ENCODE data around the gene RNF144B. TPM values are rescaled to one million over a fixed set of nuclear protein-coding genes. Genes with fewer than 3 reads are reported as not detected.

Gene RNF144B
- total RNA-seq, 1 donor from 2014 or later: 14.1 TPM

DNA sequence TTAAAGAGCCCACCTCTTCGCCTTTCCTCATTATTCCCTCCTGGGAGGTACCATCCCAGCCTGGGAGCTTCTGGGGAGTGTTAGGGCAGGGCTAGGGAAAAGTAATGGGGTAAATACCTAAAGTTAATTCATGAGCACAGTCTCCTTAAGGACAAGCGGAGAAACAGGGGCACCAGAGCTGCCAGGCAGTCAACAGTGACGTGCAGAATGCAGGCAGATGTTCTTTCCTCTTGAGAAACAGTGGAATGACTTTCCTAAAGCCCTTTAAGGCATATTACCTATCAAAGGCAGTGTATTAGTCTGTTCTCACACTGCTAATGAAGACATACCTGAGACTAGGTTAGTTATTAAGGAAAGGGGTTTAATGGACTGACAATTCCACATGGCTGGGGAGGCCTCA is 76.3 kb downstream of the RNF144B start:
- Histone ChIP-seq H3K4me3 (no peak overlapping the region), H3K27ac (replicated peaks) (no peak overlapping the region), H3K9me3 (replicated peaks) (peaks cover 6% of the 10 kb centered on the region), H3K4me1 (peaks cover 6% of the 10 kb centered on the region), H3K36me3 (peaks cover 66% of the 10 kb centered on the region), H3K27me3 (ENCODE audit: low read depth) (no peaks in the 10 kb centered on the region)
- no peak for DNase-seq
- TF ChIP-seq, protein P1, sequence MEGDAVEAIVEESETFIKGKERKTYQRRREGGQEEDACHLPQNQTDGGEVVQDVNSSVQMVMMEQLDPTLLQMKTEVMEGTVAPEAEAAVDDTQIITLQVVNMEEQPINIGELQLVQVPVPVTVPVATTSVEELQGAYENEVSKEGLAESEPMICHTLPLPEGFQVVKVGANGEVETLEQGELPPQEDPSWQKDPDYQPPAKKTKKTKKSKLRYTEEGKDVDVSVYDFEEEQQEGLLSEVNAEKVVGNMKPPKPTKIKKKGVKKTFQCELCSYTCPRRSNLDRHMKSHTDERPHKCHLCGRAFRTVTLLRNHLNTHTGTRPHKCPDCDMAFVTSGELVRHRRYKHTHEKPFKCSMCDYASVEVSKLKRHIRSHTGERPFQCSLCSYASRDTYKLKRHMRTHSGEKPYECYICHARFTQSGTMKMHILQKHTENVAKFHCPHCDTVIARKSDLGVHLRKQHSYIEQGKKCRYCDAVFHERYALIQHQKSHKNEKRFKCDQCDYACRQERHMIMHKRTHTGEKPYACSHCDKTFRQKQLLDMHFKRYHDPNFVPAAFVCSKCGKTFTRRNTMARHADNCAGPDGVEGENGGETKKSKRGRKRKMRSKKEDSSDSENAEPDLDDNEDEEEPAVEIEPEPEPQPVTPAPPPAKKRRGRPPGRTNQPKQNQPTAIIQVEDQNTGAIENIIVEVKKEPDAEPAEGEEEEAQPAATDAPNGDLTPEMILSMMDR (IDR thresholded peaks at IDR 0.05; ENCODE audit: borderline replicate concordance): no peak
- intact Hi-C loops (cut with micrococcal nuclease): no loop called here

DNA sequence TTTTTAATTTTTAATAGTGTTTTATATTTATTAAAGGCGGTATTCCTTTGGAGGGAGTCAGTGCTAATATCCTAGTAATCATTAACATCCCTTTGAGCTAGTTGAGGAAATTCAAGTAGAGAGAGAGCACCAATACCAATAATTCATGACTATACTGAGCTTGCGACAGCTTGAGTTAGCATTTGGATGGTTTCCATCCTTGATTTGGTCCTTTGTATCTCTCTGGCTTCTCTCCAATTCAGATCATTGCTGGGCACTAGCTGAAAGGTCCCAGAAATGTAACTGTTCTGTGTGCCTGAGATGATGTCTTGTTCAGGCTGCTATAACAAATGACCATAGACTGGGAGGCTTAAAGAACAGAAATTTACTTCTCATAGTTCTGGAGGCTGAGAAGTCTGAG is 77.0 kb downstream of the RNF144B start:
- Histone ChIP-seq H3K4me1 (peaks cover 6% of the 10 kb centered on the region), H3K9me3 (replicated peaks) (peaks cover 6% of the 10 kb centered on the region), H3K27ac (replicated peaks) (no peak overlapping the region), H3K27me3 (ENCODE audit: low read depth) (no peaks in the 10 kb centered on the region), H3K36me3 (peaks cover 66% of the 10 kb centered on the region), H3K4me3 (no peak overlapping the region)
- no peak for DNase-seq
- TF ChIP-seq, protein P1 (IDR thresholded peaks at IDR 0.05; ENCODE audit: borderline replicate concordance): no peak
- intact Hi-C loops (cut with micrococcal nuclease): no loop called here

DNA sequence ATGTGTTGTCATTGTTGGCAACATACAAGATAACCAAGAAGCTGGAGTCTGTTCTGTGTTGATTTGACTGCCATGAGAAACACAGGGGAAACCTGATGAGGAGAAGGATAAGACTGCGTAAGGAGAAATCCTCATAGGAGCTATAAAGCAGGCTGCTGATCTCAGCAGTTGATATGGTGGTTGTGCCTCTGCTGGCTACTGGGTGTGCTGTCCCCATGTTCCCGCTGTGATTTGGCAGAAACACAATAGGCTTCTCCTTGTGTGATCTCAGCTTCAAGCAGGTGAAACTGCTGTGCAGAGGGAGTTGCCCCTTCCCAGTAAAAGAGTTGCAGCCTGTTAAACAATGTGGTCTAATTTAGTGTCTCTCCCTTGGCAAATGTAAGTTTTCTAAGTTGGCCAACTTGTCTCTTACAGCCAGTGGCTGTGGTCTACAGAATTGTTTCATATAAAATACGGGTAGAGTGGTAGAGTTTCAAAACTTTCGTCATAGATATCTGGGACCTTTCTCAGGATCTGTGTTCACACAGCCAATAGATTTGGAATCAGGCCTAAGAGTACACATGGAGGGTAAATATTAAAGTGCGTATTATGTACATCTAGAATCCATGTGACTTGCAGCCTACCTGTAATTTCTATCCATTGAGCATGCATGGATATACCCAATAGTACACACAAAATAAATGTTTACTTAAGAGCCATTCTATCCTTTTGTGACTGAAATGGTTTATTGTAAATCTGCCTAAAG is 78.4 kb downstream of the RNF144B start:
- Histone ChIP-seq H3K27ac (replicated peaks) (no peak overlapping the region), H3K27me3 (ENCODE audit: low read depth) (no peaks in the 10 kb centered on the region), H3K4me3 (no peak overlapping the region), H3K9me3 (replicated peaks) (no peaks in the 10 kb centered on the region), H3K4me1 (peaks cover 6% of the 10 kb centered on the region), H3K36me3 (peaks cover 53% of the 10 kb centered on the region)
- intact Hi-C loops (cut with micrococcal nuclease): no loop called here
- TF ChIP-seq, protein P1 (IDR thresholded peaks at IDR 0.05; ENCODE audit: borderline replicate concordance): no peak
- no peak for DNase-seq

DNA sequence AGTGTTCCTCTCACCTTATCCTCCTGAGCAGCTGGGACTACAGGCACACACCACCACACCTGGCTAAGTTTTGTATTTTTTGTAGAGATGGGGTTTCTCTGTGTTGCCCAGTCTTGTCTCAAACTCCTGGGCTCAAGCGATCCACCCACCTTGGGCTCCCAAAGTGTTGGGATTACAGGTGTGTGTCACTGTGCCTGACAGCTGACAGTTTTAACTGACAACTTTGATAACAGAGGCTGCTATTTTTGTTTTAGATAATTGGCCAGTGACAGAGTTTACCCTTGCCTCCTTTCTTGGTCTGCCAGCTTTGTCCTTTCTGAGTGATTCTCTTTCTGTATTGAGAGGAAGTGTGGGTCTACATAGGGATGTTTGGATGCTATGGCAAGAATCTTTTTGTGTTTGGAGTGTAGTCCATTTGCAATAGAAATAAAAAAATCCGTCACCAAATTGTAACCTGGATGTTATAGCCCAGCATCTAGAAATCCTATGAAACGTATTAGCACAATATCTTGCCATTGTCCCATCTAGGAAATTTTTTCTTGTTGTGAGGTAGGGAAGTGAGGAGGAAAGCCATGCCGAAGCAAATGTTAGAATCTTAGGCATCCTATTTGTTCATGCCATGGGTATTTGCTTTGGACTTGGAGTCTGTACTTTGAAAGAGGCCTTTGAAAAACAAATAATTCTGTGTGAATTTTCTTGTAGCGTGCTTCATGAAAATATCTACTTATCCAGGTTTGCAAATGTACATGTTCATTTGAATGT is 80.8 kb downstream of the RNF144B start:
- TF ChIP-seq, protein P1 (IDR thresholded peaks at IDR 0.05; ENCODE audit: borderline replicate concordance): no peak
- Histone ChIP-seq H3K9me3 (replicated peaks) (no peaks in the 10 kb centered on the region), H3K27ac (replicated peaks) (no peak overlapping the region), H3K27me3 (ENCODE audit: low read depth) (no peaks in the 10 kb centered on the region), H3K4me3 (no peak overlapping the region), H3K36me3 (peaks cover 37% of the 10 kb centered on the region), H3K4me1 (peaks cover 6% of the 10 kb centered on the region)
- DNase-seq: no peak
- intact Hi-C loops (cut with micrococcal nuclease): no loop called here

DNA sequence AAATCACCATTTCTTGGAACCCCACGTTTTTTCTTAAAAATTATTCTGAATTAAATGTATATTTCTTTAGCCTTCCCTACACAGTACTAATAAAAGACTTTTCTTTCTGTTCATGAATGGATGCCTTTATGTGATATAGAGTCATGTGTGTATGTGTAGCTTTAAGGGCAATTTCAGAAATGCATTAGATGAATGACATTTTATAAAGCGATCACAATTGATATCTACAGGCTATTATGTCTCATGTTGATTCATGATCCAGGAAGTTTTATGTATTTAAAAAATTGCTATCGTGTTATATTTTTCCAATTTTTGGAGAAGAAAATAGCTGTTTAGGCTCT is 81.3 kb downstream of the RNF144B start:
- no peaks in the 10 kb centered on the region for H3K27me3 ChIP-seq (ENCODE audit: low read depth)
- no peak overlapping the region for H3K4me3 ChIP-seq
- H3K27ac ChIP-seq (replicated peaks): no peak overlapping the region
- TF ChIP-seq, protein P1 (IDR thresholded peaks at IDR 0.05; ENCODE audit: borderline replicate concordance): no peak
- no peak for DNase-seq
- no peaks in the 10 kb centered on the region for H3K9me3 ChIP-seq (replicated peaks)
- peaks cover 31% of the 10 kb centered on the region for H3K36me3 ChIP-seq
- H3K4me1 ChIP-seq: peaks cover 6% of the 10 kb centered on the region
- intact Hi-C loops (cut with micrococcal nuclease): no loop called here

Data from left ventricle myocardium inferior (tissue), 1 donor.